PC-3 (cell line): Measurements from ENCODE around the gene SEC61G. TPM values are rescaled to one million over a fixed set of nuclear protein-coding genes. Genes with fewer than 3 reads are reported as not detected.

Source experiments
- ATAC-seq: fragments of 200-7000 bp; cut with Tn5 transposase; 2 replicates; pipeline ENCODE4 v1.9.1; 2020; ENCODE audit warnings: mild to moderate bottlenecking, moderate library complexity
- BruUV-seq: library from RNA; stranded (reverse); fragments of 400-500 nt; replicated peaks from 2 replicates; lab custom pipeline; 2021; lab: Mats Ljungman, UMichigan
- CTCF ChIA-PET: fragments of 300-600 bp; sonication (Branson Sonifier 250); formaldehyde crosslinking; loops from one replicate; lab custom pipeline; 2022; ENCODE audit warnings: antibody characterized with exemption; lab: Charles Lee
- POLR2A ChIA-PET: fragments of 300-600 bp; sonication (Branson Sonifier 250); formaldehyde crosslinking; loops from one replicate; lab custom pipeline; 2022; ENCODE audit warnings: antibody characterized with exemption; ENCODE audit not compliant: unreplicated experiment; lab: Charles Lee
- DNase-seq: peaks from one replicate; pipeline ENCODE4 v3.0.0-alpha.2; 2015
- H2AFZ ChIP-seq: fragments of 300-600 bp; sonication (generic); 2 replicates; pipeline ENCODE4 v1.6.0; 2016; ENCODE audit warnings: antibody characterized with exemption, low read length
- H3F3A ChIP-seq: fragments of 300-600 bp; sonication (generic); one replicate; pipeline ENCODE4 v1.6.0; 2017; ENCODE audit warnings: antibody characterized with exemption, low read length, control low read depth, mild to moderate bottlenecking; ENCODE audit not compliant: unreplicated experiment
- H3K27ac ChIP-seq: fragments of 300-600 bp; sonication (generic); 2 replicates; pipeline ENCODE4 v1.5.1; 2016; ENCODE audit warnings: mild to moderate bottlenecking, low read length
- H3K27me3 ChIP-seq: fragments of 300-600 bp; sonication (generic); 2 replicates; pipeline ENCODE4 v1.6.1; 2016; ENCODE audit warnings: low read length, mixed read lengths
- H3K36me3 ChIP-seq: fragments of 300-600 bp; sonication (generic); 2 replicates; pipeline ENCODE4 v1.6.1; 2016; ENCODE audit warnings: low read depth, mixed run types, low read length, mixed read lengths
- H3K4me1 ChIP-seq: fragments of 300-600 bp; sonication (generic); 2 replicates; pipeline ENCODE4 v1.5.1; 2016; ENCODE audit warnings: low read length; ENCODE audit not compliant: insufficient read depth
- H3K4me2 ChIP-seq: fragments of 300-600 bp; sonication (generic); 2 replicates; pipeline ENCODE4 v1.6.0; 2016; ENCODE audit warnings: low read length
- H3K4me3 ChIP-seq: fragments of 300-600 bp; sonication (generic); 2 replicates; pipeline ENCODE4 v1.5.1; 2016; ENCODE audit warnings: mild to moderate bottlenecking, low read length, mixed read lengths
- H3K79me2 ChIP-seq: fragments of 300-600 bp; sonication (generic); 2 replicates; pipeline ENCODE4 v1.6.1; 2017; ENCODE audit warnings: low read length, mixed read lengths
- H3K9ac ChIP-seq: fragments of 300-600 bp; sonication (generic); 2 replicates; pipeline ENCODE4 v1.6.0; 2016; ENCODE audit warnings: mild to moderate bottlenecking, low read length
- H3K9me2 ChIP-seq: fragments of 300-600 bp; sonication (generic); replicated peaks from 2 replicates; pipeline ENCODE4 v1.6.1; 2016; ENCODE audit warnings: mixed run types, low read length, mixed read lengths
- H3K9me3 ChIP-seq: fragments of 300-600 bp; sonication (generic); 2 replicates; pipeline ENCODE4 v1.6.1; 2016; ENCODE audit warnings: low read length, mixed read lengths
- H4K20me1 ChIP-seq: fragments of 300-600 bp; sonication (generic); 2 replicates; pipeline ENCODE4 v1.6.1; 2016; ENCODE audit warnings: low read length, mixed read lengths
- EZH2 ChIP-seq: fragments of 300-600 bp; sonication (generic); IDR thresholded peaks from one replicate; pipeline ENCODE4 v1.6.1; 2017; ENCODE audit warnings: antibody characterized with exemption, mild to moderate bottlenecking, low read length; ENCODE audit not compliant: unreplicated experiment
- EZH2phosphoT487 ChIP-seq: fragments of 300-600 bp; sonication (generic); IDR thresholded peaks from 2 replicates; pipeline ENCODE4 v1.6.1; 2018; ENCODE audit warnings: mild to moderate bottlenecking, antibody characterized with exemption, low read length, borderline replicate concordance
- intact Hi-C: fragments of 100-400 bp; cut with micrococcal nuclease; formaldehyde crosslinking; loops from 2 replicates; pipeline ENCODE4 v1.9.0; 2023
- total RNA-seq: library from RNA; depleted of rRNA; stranded (reverse); fragments of >200 nt; gene quantifications from 2 replicates; pipeline ENCODE4 v1.2.3, GENCODE V29; 2014
- TF ChIP-seq, protein P1 (sequence below): fragments of 300-600 bp; sonication (generic); conservative IDR thresholded peaks from 2 replicates; pipeline ENCODE4 v1.5.1; 2017; ENCODE audit warnings: antibody characterized with exemption, low read depth, mild to moderate bottlenecking, low read length

The SEC61G gene
- total RNA-seq, 1 experiment from 2014 or later, result 177 TPM

DNA sequence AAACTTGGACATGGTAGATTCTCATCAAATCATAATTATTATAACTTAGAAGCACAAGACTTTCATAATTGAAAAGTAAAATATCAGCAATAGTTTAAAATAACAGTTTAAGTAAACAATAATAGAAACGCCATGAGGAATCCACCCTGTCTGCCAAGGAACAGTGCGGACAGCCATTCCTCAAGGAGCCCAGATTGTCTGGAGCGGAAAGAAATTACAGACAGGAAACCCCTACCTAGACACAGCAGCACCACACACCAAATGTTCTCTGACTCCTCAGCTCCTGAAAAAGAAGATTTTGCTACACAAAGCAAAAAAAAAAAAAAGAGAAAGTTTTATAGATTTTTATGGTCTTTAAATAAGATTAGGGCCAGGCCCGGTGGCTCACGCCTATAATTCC lies 21.5 kb upstream of the SEC61G start:
- Histone ChIP-seq H3K9ac (no peak overlapping the region), H3K4me2 (no peak overlapping the region), H3K27ac (no peak overlapping the region), H3F3A (no peaks in the 10 kb centered on the region), H3K79me2 (no peaks in the 10 kb centered on the region), H3K4me1 (peaks cover 6% of the 10 kb centered on the region), H3K27me3 (no peaks in the 10 kb centered on the region), H4K20me1 (no peaks in the 10 kb centered on the region), H3K9me3 (no peaks in the 10 kb centered on the region), H3K36me3 (no peaks in the 10 kb centered on the region), H3K9me2 (no peaks in the 10 kb centered on the region), H2AFZ (no peak overlapping the region), H3K4me3 (no peak overlapping the region)
- TF ChIP-seq EZH2, result no peak
- TF ChIP-seq, protein P1, sequence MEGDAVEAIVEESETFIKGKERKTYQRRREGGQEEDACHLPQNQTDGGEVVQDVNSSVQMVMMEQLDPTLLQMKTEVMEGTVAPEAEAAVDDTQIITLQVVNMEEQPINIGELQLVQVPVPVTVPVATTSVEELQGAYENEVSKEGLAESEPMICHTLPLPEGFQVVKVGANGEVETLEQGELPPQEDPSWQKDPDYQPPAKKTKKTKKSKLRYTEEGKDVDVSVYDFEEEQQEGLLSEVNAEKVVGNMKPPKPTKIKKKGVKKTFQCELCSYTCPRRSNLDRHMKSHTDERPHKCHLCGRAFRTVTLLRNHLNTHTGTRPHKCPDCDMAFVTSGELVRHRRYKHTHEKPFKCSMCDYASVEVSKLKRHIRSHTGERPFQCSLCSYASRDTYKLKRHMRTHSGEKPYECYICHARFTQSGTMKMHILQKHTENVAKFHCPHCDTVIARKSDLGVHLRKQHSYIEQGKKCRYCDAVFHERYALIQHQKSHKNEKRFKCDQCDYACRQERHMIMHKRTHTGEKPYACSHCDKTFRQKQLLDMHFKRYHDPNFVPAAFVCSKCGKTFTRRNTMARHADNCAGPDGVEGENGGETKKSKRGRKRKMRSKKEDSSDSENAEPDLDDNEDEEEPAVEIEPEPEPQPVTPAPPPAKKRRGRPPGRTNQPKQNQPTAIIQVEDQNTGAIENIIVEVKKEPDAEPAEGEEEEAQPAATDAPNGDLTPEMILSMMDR, result no peak
- TF ChIP-seq EZH2phosphoT487, result no peak
- ChIA-PET CTCF (no interaction called here), POLR2A (no interaction called here)
- DNase-seq, result no peak
- intact Hi-C loops, result loop anchor here (10.0 kb wide), 1 partner anchor 184 kb away; no protein-coding TSS in a partner anchor
- no peak for ATAC-seq
- BruUV-seq, result no TSS peak

- BruUV-seq, result no TSS peak
- H3F3A ChIP-seq, result no peaks in the 10 kb centered on the region
- ATAC-seq (no peak), DNase-seq (no peak)
- no peaks in the 10 kb centered on the region for H3K36me3 ChIP-seq
- intact Hi-C loops, result no loop called here
- TF ChIP-seq, protein P1, result no peak
- TF ChIP-seq EZH2 (no peak), EZH2phosphoT487 (no peak)
- H3K4me2 ChIP-seq, result no peak overlapping the region
- no peak overlapping the region for H3K27ac ChIP-seq
- H3K9me3 ChIP-seq, result no peaks in the 10 kb centered on the region
- H2AFZ ChIP-seq, result no peak overlapping the region
- H4K20me1 ChIP-seq, result no peaks in the 10 kb centered on the region
- no peak overlapping the region for H3K4me3 ChIP-seq
- H3K79me2 ChIP-seq, result no peaks in the 10 kb centered on the region
- ChIA-PET CTCF (interaction anchor here (1.0 kb wide), 1 partner anchor 477 kb away, joined by 3 read pairs; no protein-coding TSS in a partner anchor), POLR2A (interaction anchor here (0.6 kb wide), 2 partner anchors 239 to 496 kb away, joined by 4 to 6 read pairs; no protein-coding TSS in a partner anchor)
- no peaks in the 10 kb centered on the region for H3K4me1 ChIP-seq
- no peak overlapping the region for H3K9ac ChIP-seq
- H3K27me3 ChIP-seq, result no peaks in the 10 kb centered on the region
- H3K9me2 ChIP-seq, result no peaks in the 10 kb centered on the region
These were observed 19.9 kb upstream of the SEC61G start for GRCh38 chr7:54778696-54779540.

DNA sequence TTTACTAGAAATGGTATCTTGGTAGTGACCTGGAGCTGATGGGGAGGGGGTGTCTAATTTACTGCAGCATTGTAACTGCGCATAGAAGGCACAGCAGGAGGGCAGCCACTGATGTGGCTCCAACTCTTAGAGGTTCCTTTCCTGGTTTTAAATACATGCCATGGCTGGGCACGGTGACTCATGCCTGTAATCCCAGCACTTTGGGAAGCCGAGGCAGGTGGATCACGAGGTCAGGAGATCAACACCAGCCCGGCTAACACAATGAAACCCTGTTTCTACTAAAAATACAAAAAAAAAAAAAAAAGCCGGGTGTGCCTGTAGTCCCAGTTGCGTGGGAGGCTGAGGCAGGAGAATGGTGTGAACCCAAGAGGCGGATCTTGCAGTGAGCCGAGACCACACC lies 19.2 kb upstream of the SEC61G start:
- intact Hi-C loops, result no loop called here
- H3K4me2 ChIP-seq, result no peak overlapping the region

More for the DNA sequence above, 19.2 kb upstream of the SEC61G start:
- ChIA-PET CTCF (interaction anchor here (1.0 kb wide), 1 partner anchor 477 kb away, joined by 3 read pairs; no protein-coding TSS in a partner anchor), POLR2A (no interaction called here)
- TF ChIP-seq EZH2phosphoT487 (no peak), EZH2 (no peak)
- TF ChIP-seq, protein P1, result no peak
- H3K79me2 ChIP-seq, result no peaks in the 10 kb centered on the region
- BruUV-seq, result no TSS peak
- no peaks in the 10 kb centered on the region for H3K27me3 ChIP-seq
- no peaks in the 10 kb centered on the region for H3K9me3 ChIP-seq
- no peaks in the 10 kb centered on the region for H3K36me3 ChIP-seq
- ATAC-seq (no peak), DNase-seq (no peak)
- H3K4me3 ChIP-seq, result no peak overlapping the region
- no peaks in the 10 kb centered on the region for H3K9me2 ChIP-seq
- no peaks in the 10 kb centered on the region for H3F3A ChIP-seq
- H3K9ac ChIP-seq, result no peak overlapping the region
- H3K27ac ChIP-seq, result no peak overlapping the region
- H3K4me1 ChIP-seq, result peaks cover 5% of the 10 kb centered on the region
- H4K20me1 ChIP-seq, result no peaks in the 10 kb centered on the region
- H2AFZ ChIP-seq, result no peak overlapping the region
